ENCODE measurements around the gene EXOC2.

EXOC2 gene

DNA sequence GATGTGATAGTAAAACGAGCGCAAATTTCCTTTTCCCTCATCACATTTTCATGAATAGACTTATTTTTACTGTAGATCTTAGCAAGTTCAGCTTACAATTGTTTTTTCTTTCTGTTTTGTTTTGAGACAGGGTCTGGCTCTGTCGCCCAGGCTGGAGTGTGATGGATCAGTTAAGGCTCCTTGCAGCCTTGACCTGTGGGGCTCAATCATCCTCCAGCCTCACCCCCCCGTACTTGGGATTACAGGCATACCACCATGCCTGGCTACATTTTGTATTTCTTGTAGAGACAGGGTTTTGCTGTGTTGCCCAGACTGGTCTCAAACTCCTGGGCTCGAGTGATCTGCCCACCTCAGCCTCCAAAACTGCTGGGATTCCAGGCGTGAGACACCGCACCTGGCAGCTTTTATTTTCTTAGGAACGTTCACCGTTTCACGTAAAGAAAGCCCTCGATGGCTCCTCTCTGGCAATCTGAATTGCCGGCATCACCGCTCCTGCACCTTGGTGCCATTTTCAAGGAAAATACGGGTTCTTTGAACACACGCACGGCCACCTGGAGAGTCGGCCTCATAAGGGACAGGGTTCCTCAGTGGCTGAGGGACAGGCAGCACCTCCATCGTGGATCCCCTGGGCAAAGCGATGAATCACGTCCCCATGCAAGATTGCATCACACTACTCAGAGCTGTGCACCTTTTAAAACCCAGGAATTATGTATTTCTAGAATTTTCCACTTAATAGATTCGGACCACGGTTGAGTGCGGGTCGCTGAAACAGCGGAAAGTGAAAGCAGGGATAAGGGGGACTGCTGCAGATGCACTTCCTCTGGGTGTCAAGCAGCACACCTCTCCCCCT is 222.7 kb downstream of the EXOC2 start:
- H3K4me3 ChIP-seq (ENCODE audit: low read depth, low read length) = no peak overlapping the region

GRCh38 chr6:467671-468082 is 225.3 kb downstream of the EXOC2 start:
- Histone ChIP-seq H3K36me3 (no peaks in the 10 kb centered on the region), H3K27me3 (ENCODE audit: insufficient read depth, low read depth, severe bottlenecking) (no peaks in the 10 kb centered on the region), H3K9me3 (ENCODE audit: severe bottlenecking) (peaks cover 2% of the 10 kb centered on the region), H3K4me3 (ENCODE audit: low read depth, low read length) (no peak overlapping the region), H3K27ac (no peak overlapping the region)
- no peak for DNase-seq
- TF ChIP-seq, protein P1, sequence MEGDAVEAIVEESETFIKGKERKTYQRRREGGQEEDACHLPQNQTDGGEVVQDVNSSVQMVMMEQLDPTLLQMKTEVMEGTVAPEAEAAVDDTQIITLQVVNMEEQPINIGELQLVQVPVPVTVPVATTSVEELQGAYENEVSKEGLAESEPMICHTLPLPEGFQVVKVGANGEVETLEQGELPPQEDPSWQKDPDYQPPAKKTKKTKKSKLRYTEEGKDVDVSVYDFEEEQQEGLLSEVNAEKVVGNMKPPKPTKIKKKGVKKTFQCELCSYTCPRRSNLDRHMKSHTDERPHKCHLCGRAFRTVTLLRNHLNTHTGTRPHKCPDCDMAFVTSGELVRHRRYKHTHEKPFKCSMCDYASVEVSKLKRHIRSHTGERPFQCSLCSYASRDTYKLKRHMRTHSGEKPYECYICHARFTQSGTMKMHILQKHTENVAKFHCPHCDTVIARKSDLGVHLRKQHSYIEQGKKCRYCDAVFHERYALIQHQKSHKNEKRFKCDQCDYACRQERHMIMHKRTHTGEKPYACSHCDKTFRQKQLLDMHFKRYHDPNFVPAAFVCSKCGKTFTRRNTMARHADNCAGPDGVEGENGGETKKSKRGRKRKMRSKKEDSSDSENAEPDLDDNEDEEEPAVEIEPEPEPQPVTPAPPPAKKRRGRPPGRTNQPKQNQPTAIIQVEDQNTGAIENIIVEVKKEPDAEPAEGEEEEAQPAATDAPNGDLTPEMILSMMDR (IDR thresholded peaks at IDR 0.05; ENCODE audit: low read depth, low read length) = no peak

More for the DNA sequence above, 222.7 kb downstream of the EXOC2 start:
- TF ChIP-seq, protein P1 (IDR thresholded peaks at IDR 0.05; ENCODE audit: low read depth, low read length) = no peak
- Histone ChIP-seq H3K27ac (no peak overlapping the region), H3K9me3 (ENCODE audit: severe bottlenecking) (peaks cover 2% of the 10 kb centered on the region), H3K27me3 (ENCODE audit: insufficient read depth, low read depth, severe bottlenecking) (no peaks in the 10 kb centered on the region), H3K36me3 (no peaks in the 10 kb centered on the region)
- no peak for DNase-seq

- H3K27ac ChIP-seq = no peak overlapping the region
- TF ChIP-seq, protein P1 (IDR thresholded peaks at IDR 0.05; ENCODE audit: low read depth, low read length) = no peak
- peaks cover 2% of the 10 kb centered on the region for H3K9me3 ChIP-seq (ENCODE audit: severe bottlenecking)
- no peak overlapping the region for H3K4me3 ChIP-seq (ENCODE audit: low read depth, low read length)
- H3K36me3 ChIP-seq = no peaks in the 10 kb centered on the region
- DNase-seq = no peak
- no peaks in the 10 kb centered on the region for H3K27me3 ChIP-seq (ENCODE audit: insufficient read depth, low read depth, severe bottlenecking)
Observed at GRCh38 chr6:467111-467510, 225.8 kb downstream of the EXOC2 start.

DNA sequence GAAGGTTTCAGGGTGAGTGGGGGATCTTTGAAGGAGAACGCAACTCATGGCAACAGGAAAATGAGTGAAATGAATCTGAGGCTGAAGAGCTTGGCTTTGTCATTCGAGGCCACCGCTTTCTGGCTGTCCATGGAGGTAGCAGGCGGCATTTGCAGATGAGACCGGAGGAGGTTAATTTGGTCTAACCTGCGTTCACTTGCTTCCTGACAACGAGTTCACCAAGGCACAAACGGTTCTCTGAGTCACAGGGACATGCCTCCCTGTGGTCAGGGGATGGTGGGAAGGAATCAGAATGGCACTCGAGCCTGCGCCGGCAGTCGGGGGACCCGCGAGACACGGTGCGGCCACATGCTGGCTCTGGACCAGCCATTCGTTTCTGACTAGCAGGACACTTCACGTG is 226.4 kb downstream of the EXOC2 start:
- Histone ChIP-seq H3K4me3 (ENCODE audit: low read depth, low read length) (no peak overlapping the region), H3K9me3 (ENCODE audit: severe bottlenecking) (peaks cover 2% of the 10 kb centered on the region), H3K27ac (no peak overlapping the region), H3K27me3 (ENCODE audit: insufficient read depth, low read depth, severe bottlenecking) (no peaks in the 10 kb centered on the region), H3K36me3 (no peaks in the 10 kb centered on the region)
- no peak for DNase-seq
- TF ChIP-seq, protein P1 (IDR thresholded peaks at IDR 0.05; ENCODE audit: low read depth, low read length) = no peak

GRCh38 chr6:465531-466348 is 227.2 kb downstream of the EXOC2 start:
- TF ChIP-seq, protein P1 (IDR thresholded peaks at IDR 0.05; ENCODE audit: low read depth, low read length) = no peak
- no peak overlapping the region for H3K27ac ChIP-seq
- H3K9me3 ChIP-seq (ENCODE audit: severe bottlenecking) = peaks cover 2% of the 10 kb centered on the region
- no peaks in the 10 kb centered on the region for H3K27me3 ChIP-seq (ENCODE audit: insufficient read depth, low read depth, severe bottlenecking)
- no peak overlapping the region for H3K4me3 ChIP-seq (ENCODE audit: low read depth, low read length)
- no peak for DNase-seq
- H3K36me3 ChIP-seq = no peaks in the 10 kb centered on the region
